Measurements from ENCODE around the gene SYT7. TPM values are rescaled to one million over a fixed set of nuclear protein-coding genes. Genes with fewer than 3 reads are reported as not detected.
A peak's percentile ranks its signal among the peaks of the same experiment; 100 is the strongest.

Gene SYT7
- total and polyA plus RNA-seq, 3 donors from 2014 or later: 5.9 to 9.0 (median 8.7) TPM

- intact Hi-C loops (cut with DNase I; ENCODE audit: low total_unique reads): no loop called here
- WGBS, 2 donors: 35 to 44% methylated on average over 9 to 14 of the region's 14 CpGs
- Histone ChIP-seq H3K9me3 (no peaks in the 10 kb centered on the region), H3K27me3 (no peaks in the 10 kb centered on the region), H3K27ac (no peak overlapping the region), H3K4me3 (no peak overlapping the region), H3K4me1 (peaks cover 9% of the 10 kb centered on the region), H3K36me3 (ENCODE audit: low read depth, missing control alignments) (no peaks in the 10 kb centered on the region)
- no peak for TF ChIP-seq CTCF (IDR thresholded peaks at IDR 0.05)
- no peak for TF ChIP-seq POLR2A (IDR thresholded peaks at IDR 0.05)
- no peak for DNase-seq
Observed at GRCh38 chr11:61579676-61580270, 1.1 kb downstream of the SYT7 start.

- H3K27me3 ChIP-seq: no peaks in the 10 kb centered on the region
- intact Hi-C loops (cut with DNase I; ENCODE audit: low total_unique reads): no loop called here
- H3K4me1 ChIP-seq: peaks cover 9% of the 10 kb centered on the region
- TF ChIP-seq POLR2A (IDR thresholded peaks at IDR 0.05) (no peak), CTCF (IDR thresholded peaks at IDR 0.05) (no peak)
- H3K36me3 ChIP-seq (ENCODE audit: low read depth, missing control alignments): no peaks in the 10 kb centered on the region
- WGBS, 2 donors: 72 to 83% methylated on average over 9 to 15 of the region's 15 CpGs
- no peak for DNase-seq
- H3K27ac ChIP-seq: no peak overlapping the region
- H3K4me3 ChIP-seq: no peak overlapping the region
- H3K9me3 ChIP-seq: no peaks in the 10 kb centered on the region
Observed at GRCh38 chr11:61578819-61579675, 1.8 kb downstream of the SYT7 start.

- no peak overlapping the region for H3K27ac ChIP-seq
- H3K9me3 ChIP-seq: no peaks in the 10 kb centered on the region
- peaks cover 9% of the 10 kb centered on the region for H3K4me1 ChIP-seq
- no peak overlapping the region for H3K4me3 ChIP-seq
- TF ChIP-seq CTCF (IDR thresholded peaks at IDR 0.05): no peak
- no peak for TF ChIP-seq POLR2A (IDR thresholded peaks at IDR 0.05)
- whole genome bisulfite sequencing, 2 donors: 58 to 65% methylated on average over 5 to 7 of the region's 7 CpGs
- no peaks in the 10 kb centered on the region for H3K36me3 ChIP-seq (ENCODE audit: low read depth, missing control alignments)
- no peaks in the 10 kb centered on the region for H3K27me3 ChIP-seq
- peak; percentile 47 for DNase-seq
- intact Hi-C loops (cut with DNase I; ENCODE audit: low total_unique reads): no loop called here
Observed at GRCh38 chr11:61577383-61578118, 3.3 kb downstream of the SYT7 start.

- Histone ChIP-seq H3K4me1 (peaks cover 6% of the 10 kb centered on the region), H3K4me3 (no peak overlapping the region), H3K36me3 (ENCODE audit: low read depth, missing control alignments) (no peaks in the 10 kb centered on the region), H3K27me3 (no peaks in the 10 kb centered on the region), H3K27ac (no peak overlapping the region), H3K9me3 (no peaks in the 10 kb centered on the region)
- DNase-seq: no peak
- WGBS, 2 donors: 80 to 86% methylated on average over 8 to 15 of the region's 20 CpGs
- intact Hi-C loops (cut with DNase I; ENCODE audit: low total_unique reads): no loop called here
- TF ChIP-seq POLR2A (IDR thresholded peaks at IDR 0.05) (no peak), CTCF (IDR thresholded peaks at IDR 0.05) (no peak)
Observed at GRCh38 chr11:61575886-61576861, 4.7 kb downstream of the SYT7 start.

Measured in testis (tissue), 3 donors.